ENCODE measurements around the gene NDUFV2. TPM values are rescaled to one million over a fixed set of nuclear protein-coding genes. Genes with fewer than 3 reads are reported as not detected.
"Not testable (repeated sequence)": the region's sequence is repeated elsewhere in the genome, so short reads cannot be mapped to it uniquely, and the experiment has no call there.

NDUFV2 gene
- total RNA-seq, 1 donor from 2014 or later = 325 TPM

DNA sequence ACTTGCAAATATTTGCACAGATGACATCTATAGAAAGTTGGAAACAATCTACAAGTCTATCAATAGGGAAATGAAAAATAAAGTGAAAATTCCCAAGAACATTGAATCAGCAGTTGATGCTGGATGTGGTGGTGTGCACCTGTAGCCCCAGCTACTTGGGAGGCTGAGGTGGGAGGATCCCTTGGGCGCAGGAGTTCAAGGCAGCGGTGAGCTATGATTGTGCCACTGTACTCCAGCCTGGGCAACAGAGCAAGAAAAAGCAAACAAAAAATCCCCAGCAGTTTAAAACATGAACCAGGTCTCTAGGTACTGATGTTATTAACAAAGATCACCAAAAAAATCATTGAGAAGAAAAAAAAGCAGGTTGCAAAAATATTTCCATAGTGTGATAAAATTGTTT, 15.4 kb upstream of the NDUFV2 start:
- intact Hi-C loops (cut with DNase I) = no loop called here
- DNase-seq (ENCODE audit: low spot score) = no peak

DNA sequence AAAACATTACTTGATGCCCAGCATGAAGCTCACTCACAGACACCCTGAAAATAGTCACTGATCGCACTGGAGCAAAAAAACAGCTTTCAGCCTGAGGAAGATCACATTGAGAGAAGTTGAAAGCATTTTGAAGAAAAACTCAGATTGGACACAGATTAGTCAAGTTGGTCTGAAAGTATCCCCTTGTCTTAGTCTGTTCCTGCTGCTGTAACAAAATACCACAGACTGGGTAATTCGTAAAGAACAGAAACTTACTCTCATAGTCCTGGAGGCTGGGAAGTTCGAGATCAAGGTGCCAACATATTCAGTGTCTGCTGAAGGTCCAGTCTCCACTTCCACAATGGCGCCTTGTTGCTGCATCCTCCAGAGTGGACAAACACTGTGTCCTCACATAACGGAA, 14.2 kb upstream of the NDUFV2 start:
- DNase-seq (ENCODE audit: low spot score) = no peak
- intact Hi-C loops (cut with DNase I) = no loop called here

DNA sequence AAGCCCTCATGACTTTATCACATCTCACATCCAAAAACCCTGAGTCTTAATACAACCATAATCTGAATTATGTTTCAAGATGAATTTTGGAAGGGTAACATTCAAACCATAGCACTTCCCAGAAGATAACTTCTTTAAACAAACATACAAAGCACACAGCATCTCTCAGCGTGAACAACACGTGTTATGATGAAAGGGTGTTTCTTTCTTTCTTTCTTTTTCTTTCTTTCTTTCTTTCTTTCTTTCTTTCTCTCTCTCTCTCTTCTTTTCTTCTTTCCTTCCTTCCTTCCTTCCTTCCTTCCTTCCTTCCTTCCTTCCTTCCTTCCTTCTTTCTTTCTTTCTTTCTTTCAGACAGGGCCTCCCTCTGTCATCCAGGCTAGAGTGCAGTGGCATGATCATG, 13.8 kb upstream of the NDUFV2 start:
- DNase-seq (ENCODE audit: low spot score); intact Hi-C loops (cut with DNase I): not testable (repeated sequence)

DNA sequence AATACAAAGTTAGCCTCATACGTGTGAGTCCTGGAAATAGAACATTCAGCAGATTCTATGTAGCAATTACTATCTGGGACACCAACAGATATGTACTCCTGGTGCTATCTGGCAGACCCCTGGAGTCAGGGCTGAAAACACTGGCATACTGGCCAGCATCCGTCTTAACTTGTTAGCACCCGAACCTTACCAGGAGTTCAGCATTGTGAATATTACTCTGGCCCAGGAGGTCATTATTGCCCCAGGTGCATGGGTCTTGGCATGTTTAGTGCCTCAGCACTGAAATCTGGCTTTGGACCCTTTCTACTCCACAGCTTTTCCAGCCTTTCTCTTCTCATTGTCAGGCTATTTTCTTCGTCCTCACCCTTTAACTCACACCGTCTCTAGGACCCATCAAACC, 11.9 kb upstream of the NDUFV2 start:
- no peak for DNase-seq (ENCODE audit: low spot score)
- intact Hi-C loops (cut with DNase I) = no loop called here

DNA sequence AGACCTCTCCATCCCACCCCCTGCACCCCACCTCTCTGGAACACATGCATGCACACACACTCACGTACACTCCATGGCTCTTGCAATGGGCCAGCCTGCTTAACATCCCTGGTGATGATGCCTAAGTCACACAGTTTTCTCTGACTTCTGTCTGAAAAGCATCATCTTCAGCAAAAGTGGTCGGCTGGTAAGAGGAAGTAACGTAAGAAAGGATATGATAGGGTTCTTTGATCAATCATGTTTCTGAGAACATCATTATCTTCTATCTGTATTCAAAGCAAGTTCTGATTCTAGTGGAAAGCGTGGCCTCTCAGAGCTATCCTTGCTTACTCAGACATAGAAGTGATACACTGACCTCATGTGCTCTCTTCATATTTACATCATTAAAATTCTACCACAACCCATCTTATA, 11.4 kb upstream of the NDUFV2 start:
- intact Hi-C loops (cut with DNase I) = no loop called here
- DNase-seq (ENCODE audit: low spot score) = no peak

DNA sequence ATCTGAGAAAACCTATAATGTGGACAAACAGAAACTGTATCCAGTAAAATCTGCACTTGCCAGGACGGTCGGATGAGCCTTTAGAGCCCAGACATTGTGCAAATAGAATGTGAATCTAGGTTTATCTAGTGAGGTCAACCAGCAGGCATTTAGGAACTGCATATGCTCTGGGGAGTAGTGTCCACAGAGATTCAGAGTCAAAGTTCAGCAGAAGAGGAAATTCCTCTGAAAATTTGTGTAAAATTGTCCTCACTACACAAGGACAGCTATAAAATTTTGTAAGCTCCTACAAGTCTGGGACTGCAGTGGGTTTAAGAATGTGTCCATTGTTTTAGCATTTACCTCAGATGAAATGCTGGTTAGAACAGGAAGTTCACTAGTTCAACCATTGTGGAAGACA, 9.8 kb upstream of the NDUFV2 start:
- intact Hi-C loops (cut with DNase I) = no loop called here
- no peak for DNase-seq (ENCODE audit: low spot score)

DNA sequence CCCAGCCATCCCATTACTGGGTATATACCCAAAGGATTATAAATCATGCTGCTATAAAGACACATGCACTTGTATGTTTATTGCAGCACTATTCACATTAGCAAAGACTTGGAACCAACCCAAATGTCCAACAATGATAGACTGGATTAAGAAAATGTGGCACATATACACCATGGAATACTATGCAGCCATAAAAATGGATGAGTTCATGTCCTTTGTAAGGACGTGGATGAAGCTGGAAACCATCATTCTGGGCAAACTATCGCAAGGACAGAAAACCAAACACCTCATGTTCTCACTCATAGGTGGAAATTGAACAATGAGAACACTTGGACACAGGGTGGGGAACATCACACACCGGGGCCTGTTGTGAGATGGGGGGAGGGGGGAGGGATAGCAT, 9.4 kb upstream of the NDUFV2 start:
- DNase-seq (ENCODE audit: low spot score); intact Hi-C loops (cut with DNase I): not testable (repeated sequence)

DNA sequence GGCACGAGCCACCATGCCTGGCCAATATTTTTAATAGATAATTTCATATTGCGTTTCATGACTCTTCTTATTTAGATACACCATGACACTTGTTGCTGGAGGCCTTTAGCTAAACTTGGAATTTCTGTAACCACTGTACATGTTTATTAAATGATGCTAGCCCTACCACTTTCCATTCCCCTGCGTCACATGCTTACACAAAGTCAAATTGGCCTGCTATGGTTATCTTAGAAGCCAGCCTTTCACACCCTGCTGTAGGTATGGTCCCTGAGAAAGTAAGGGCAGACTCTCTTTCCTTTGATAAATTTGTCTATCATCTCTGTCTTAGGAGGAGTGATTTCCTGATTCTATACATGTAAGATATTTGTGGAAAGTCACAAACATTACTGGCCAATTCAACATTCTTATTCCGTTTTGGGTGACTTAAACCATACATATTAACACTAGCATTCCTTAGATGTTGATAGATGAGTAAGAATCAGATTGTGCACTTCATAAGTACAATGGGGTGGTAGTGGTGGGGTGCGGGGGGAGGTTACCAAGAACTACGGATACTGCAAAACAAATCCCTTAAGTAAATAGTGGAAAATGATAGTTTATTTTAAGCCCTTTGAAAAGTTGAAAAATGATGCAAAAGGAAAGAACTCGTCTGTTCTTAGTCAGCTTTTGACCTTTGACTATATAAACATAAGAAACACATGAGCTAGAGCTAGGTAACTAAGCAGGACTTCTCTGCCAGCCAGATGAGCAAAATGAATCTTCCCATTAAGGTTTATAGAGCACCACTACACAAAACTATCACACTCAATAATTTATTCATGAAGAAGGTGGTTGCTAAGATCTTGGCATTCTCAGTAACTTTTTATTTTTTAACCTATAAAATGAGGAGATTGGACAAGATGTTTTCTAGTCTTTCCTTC, 7.9 kb upstream of the NDUFV2 start:
- intact Hi-C loops (cut with DNase I) = no loop called here
- DNase-seq (ENCODE audit: low spot score) = no peak

DNA sequence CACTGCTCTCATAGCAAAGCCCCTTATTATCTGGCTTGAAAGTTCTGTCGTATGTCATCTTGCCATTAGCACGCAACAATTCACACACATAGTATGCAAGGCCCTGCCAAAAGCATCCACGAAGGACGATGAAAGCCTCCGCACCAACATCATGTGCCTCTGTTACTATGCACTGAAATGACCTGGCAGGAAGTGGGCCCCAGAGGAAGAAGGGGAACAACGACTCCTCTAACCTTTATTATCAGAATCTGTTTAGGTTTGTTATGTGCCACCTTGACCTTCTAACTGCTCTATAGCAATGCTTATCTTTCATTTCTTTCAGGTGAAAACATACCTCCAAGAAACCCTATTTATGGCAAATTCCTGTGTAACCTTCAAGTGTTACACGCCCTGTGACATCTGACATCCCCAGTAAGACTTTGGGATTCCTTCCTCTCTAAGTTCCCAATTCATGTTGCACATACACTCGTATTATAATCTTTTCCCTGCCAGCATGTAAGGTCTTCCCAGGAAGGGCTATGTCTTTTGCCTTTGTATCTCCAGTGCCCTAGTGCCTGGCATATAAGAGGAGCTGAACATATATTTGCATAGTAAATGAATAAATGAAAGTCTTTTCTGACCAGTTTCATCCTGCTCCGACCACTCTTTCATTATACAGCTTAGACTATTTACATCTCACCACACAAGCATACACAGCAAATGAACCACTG, 7.0 kb upstream of the NDUFV2 start:
- intact Hi-C loops (cut with DNase I) = no loop called here
- DNase-seq (ENCODE audit: low spot score) = no peak

DNA sequence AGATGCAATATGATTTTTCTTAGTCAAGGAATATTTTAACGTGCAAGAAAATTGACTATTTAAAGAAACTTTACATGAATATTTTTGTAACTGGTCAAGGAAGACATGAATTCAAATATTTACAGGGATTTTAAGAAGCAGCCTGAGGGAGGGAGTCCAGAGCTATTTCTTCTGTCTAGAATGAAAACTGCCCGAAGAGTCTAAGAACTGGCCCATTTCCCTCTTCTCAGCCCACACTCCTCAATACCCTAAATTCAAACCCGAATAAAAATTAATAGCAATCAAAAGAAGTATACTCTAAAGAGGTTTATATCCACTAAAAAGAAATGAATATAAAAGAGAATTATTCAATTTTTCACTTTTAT, 6.5 kb upstream of the NDUFV2 start:
- intact Hi-C loops (cut with DNase I) = no loop called here
- DNase-seq (ENCODE audit: low spot score) = no peak

DNA sequence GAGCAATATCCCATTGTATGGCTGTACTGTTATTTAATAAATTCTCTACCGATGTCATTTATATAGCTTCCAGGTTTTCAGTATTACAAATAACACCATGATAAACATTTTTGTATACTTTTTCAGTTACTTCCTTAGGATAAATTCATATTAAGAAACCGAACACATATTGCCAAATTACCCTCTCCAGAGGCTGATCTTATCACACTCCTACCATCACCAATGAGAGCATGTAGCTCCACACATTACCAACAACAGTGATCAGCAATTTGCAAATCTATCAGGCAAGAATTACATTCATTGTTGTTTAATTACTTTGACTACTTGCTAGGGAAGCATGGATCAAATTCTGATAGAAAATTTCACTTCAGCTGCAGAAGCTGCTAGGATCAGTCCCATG, 5.8 kb upstream of the NDUFV2 start:
- intact Hi-C loops (cut with DNase I) = no loop called here
- no peak for DNase-seq (ENCODE audit: low spot score)

DNA sequence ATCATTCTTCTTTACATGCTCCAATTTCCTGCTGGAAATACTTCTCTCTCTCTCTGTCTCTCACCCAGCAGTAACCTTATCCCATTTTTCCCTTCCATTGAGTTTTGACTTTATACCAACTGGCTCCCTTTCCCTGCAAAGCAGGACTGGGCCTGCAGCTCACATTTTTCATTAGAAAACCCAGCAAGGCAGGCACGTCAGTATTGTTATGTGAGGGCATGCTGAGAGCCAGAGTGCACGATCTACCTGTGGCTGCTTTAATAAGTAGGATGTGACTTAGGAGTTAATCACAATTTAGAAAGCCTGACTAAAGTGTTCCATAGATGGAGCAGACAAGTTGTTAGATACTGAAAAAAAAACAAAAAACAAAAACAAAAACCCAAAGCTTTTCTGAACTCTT, 5.2 kb upstream of the NDUFV2 start:
- intact Hi-C loops (cut with DNase I) = no loop called here
- DNase-seq (ENCODE audit: low spot score) = no peak

DNA sequence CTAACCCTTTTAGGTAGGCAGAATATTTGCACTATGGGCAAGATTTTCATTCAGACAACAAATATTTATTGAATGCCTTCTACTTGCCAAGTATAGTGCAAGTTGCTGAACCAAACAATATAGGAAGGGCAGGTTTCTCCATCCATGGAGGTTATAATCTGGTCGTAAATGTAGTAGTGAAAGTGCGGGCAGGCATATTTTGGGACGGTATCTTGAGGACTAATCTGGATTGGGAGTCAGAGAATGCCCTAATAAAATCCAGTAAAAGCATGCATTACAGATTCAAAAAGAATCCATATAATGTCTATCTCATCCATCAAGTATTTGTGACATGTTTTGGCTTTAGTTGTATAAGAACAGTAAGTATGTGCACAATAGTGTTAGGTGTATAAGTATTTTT, 1.7 kb upstream of the NDUFV2 start:
- DNase-seq (ENCODE audit: low spot score) = no peak
- intact Hi-C loops (cut with DNase I) = loop anchor here (10.0 kb wide), 1 partner anchor 234 kb away; the partner anchor contains the start of gene TWSG1

DNA sequence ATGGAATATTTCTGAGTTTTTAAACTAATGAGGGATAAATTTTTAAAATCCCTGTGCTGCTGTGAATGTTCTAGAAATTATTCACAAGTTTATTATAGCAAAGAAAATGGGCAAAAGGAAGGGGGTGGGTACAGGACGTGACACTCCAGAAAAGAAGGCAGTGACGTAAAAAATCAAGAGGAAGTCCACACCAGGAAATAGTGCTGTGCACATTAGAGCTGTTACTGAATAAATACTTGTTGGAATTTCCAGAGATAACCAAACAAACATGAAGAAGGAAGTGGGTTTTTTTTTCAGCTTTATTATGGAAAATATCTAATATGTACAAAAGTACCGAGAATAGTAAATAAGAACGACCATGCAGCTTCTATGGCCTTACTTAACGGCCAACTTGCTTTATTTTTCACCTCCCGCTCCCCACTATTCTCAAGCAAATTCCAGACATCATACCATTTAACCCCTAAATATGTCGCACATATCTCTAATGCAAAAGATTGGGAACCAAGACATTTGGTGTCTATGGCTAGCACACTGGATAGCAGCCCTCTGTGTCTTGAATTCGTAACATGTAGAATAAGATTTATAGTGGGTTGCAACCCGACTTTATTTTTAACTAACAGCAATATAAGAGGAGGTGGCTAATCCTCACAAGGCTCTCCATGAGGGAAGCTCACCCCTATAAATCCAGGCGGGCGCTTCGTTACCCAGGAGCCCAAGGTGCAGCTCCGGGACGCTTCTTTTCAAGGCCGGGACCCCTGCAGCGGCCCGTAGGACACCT, 580 bp upstream of the NDUFV2 start:
- intact Hi-C loops (cut with DNase I) = loop anchor here (1.0 to 10.0 kb wide), 3 partner anchors 15 to 233 kb away; partner anchors contain the start of genes ANKRD12 and TWSG1
- no peak for DNase-seq (ENCODE audit: low spot score)

DNA sequence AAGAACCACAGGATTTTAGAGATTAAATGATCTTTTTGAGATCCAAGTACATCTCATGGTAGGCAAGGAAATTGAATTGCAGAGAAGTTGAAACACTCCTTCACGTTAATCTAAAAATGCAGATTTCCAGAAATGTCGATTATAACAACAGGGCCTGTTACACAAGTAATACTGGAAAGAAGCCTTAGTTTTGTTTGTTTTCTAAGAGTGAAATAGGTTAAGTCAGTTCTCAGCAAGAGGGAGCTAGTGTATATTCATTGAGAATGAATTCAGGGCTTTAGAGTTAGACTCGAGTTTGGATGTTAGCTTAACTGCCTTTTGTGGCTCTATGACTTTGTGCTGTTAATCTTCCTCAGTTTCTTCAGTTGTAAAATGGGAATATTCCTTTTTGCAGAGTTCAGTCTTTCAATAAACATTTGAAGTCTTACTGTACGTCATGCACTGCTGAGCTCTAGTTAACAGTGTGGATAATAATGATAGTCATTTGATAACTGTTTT, 926 bp downstream of the NDUFV2 start:
- intact Hi-C loops (cut with DNase I) = loop anchor here (2.0 to 10.0 kb wide), 2 partner anchors 13 to 231 kb away; partner anchors contain the start of gene TWSG1
- no peak for DNase-seq (ENCODE audit: low spot score)

DNA sequence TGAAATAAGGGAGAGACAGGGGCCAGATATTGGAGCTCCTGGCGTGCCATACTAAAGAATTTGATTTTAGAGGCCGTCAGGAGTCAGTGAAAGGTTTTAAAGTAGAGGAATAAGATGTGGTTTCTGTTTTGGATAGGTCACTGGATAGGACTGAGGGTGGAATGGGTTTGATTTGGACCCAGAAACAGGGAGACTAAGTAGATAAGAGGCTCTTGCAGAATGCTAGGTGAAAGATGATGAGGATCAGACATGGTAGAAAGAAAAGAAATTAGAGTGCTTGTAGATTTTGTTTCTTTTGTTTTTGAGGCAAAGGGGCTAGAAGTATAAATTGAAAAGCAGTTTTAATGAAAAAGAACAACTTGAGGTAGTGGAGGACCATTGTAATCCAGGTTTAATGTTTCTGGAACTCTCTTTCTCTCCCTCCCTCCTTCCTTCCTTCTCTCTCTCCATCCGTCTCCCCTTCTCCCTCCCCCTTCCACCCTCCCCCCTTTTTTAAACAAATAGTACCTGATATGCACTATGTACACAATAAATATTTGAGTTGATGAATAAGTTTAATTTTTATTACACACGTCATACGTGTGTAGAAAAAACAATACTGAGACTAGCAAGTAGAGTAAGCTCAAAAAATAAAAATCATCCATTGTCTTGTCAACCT, 1.9 kb downstream of the NDUFV2 start:
- DNase-seq (ENCODE audit: low spot score) = no peak
- intact Hi-C loops (cut with DNase I) = loop anchor here (10.0 kb wide), 1 partner anchor 230 kb away; the partner anchor contains the start of gene TWSG1

DNA sequence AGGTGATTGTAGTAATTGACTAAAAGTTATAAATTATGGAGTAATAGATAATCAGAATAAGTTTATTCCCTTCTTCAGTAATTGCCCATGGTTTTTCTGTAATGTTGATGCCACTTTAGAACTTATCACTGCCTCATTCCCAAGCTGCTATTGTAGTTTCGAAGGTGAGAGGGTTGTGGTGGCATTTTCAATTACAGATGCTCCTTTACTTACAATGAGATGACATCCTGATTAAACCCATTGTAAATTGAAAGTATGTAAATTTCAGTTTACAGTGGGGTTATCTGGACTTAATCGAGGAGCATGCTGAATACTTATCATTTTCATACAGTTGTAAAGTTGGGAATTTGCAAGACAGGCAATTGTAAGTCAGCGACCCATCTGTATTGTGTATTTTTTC, 2.9 kb downstream of the NDUFV2 start:
- DNase-seq (ENCODE audit: low spot score) = no peak
- intact Hi-C loops (cut with DNase I) = loop anchor here (10.0 kb wide), 1 partner anchor 229 kb away; the partner anchor contains the start of gene TWSG1

DNA sequence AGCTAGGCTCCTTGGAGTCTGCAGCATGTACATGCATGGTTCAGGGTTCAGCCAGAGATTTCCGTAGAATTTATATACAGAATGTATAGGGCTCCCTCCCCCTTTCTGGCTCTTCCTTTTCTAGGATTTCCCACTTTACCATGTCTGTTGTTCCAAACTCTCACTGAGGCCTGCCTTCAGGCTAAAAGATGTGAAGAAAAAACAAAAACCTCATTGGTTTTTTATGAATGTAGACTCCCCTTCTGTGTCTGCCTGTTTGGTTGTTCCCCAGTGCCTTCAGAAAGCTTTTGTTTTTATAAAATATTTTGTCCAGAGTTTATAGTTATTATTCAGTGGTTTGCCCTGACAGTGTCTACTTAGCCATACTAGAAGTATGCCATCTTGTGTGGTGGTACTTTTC, 3.6 kb downstream of the NDUFV2 start:
- intact Hi-C loops (cut with DNase I) = loop anchor here (10.0 kb wide), 1 partner anchor 229 kb away; the partner anchor contains the start of gene TWSG1
- DNase-seq (ENCODE audit: low spot score) = no peak

All from cardiac septum (tissue), 1 donor.